ENCODE results near the gene OR1J2.

OR1J2 gene

GRCh38 chr9:122552812-122553211 is 42.2 kb downstream of the OR1J2 start, which contains the start of gene OR1N2:
Gene OR1N2 (plus strand): TSS chr9:122553112. CDS start chr9:122553212, 100 bp downstream.
- no peak for DNase-seq
